OCI-LY1 (cell line): ENCODE results near the gene CLEC19A.

Source experiments
- H2AFZ ChIP-seq: fragments of 200-600 bp; sonication (generic), shearing (Covaris generic); 2 replicates; pipeline ENCODE4 v1.6.0; 2014; ENCODE audit warnings: antibody characterized with exemption, mild to moderate bottlenecking, low read length
- H3F3A ChIP-seq: fragments of 200-600 bp; sonication (generic), shearing (Covaris generic); 2 replicates; pipeline ENCODE4 v1.6.0; 2014; ENCODE audit warnings: mild to moderate bottlenecking, antibody characterized with exemption, low read length, moderate library complexity; ENCODE audit not compliant: insufficient read depth
- H3K27ac ChIP-seq: fragments of 200-600 bp; sonication (generic); 2 replicates; pipeline ENCODE4 v1.5.1; 2014; ENCODE audit warnings: low read length, mixed run types, mild to moderate bottlenecking, low read depth; ENCODE audit not compliant: poor library complexity, severe bottlenecking
- H3K27me3 ChIP-seq: fragments of 200-600 bp; sonication (generic); 2 replicates; pipeline ENCODE4 v1.6.0; 2014; ENCODE audit warnings: antibody characterized with exemption, mild to moderate bottlenecking, low read length, moderate library complexity; ENCODE audit not compliant: insufficient read depth
- H3K36me3 ChIP-seq: fragments of 200-600 bp; sonication (generic); 2 replicates; pipeline ENCODE4 v1.6.1; 2014; ENCODE audit warnings: mild to moderate bottlenecking, antibody characterized with exemption, low read length, moderate library complexity, mixed read lengths; ENCODE audit not compliant: insufficient read depth
- H3K4me1 ChIP-seq: fragments of 200-600 bp; sonication (generic); 2 replicates; pipeline ENCODE4 v1.5.1; 2014; ENCODE audit warnings: mild to moderate bottlenecking, low read length, moderate library complexity; ENCODE audit not compliant: insufficient read depth, severe bottlenecking
- H3K4me2 ChIP-seq: fragments of 200-600 bp; sonication (generic), shearing (Covaris generic); 2 replicates; pipeline ENCODE4 v1.6.1; 2014; ENCODE audit warnings: low read length
- H3K4me3 ChIP-seq: fragments of 200-600 bp; sonication (generic); 2 replicates; pipeline ENCODE4 v1.5.1; 2014; ENCODE audit warnings: low read length, low read depth, mild to moderate bottlenecking, mixed read lengths; ENCODE audit not compliant: poor library complexity, severe bottlenecking
- H3K79me2 ChIP-seq: fragments of 200-600 bp; shearing (Covaris generic); 2 replicates; pipeline ENCODE4 v1.6.1; 2016; ENCODE audit warnings: mixed run types, low read length, mixed read lengths; ENCODE audit not compliant: insufficient read depth
- H3K9ac ChIP-seq: fragments of 200-600 bp; sonication (generic), shearing (Covaris generic); 2 replicates; pipeline ENCODE4 v1.6.1; 2014; ENCODE audit warnings: mild to moderate bottlenecking, low read length, mixed read lengths
- H3K9me2 ChIP-seq: fragments of 200-600 bp; sonication (generic), shearing (Covaris generic); 2 replicates; pipeline ENCODE4 v1.6.1; 2014; ENCODE audit warnings: low read depth, mild to moderate bottlenecking, low read length, mixed read lengths
- H3K9me3 ChIP-seq: fragments of 200-600 bp; shearing (Covaris generic); 2 replicates; pipeline ENCODE4 v1.6.1; 2014; ENCODE audit warnings: low read length, mixed read lengths
- H4K20me1 ChIP-seq: fragments of 200-600 bp; sonication (generic), shearing (Covaris generic); 2 replicates; pipeline ENCODE4 v1.6.0; 2016; ENCODE audit warnings: mild to moderate bottlenecking, low read length; ENCODE audit not compliant: insufficient read depth
- EZH2 ChIP-seq: fragments of 200-600 bp; sonication (generic), shearing (Covaris generic); IDR thresholded peaks from 2 replicates; pipeline ENCODE4 v1.8.0; 2017; ENCODE audit warnings: borderline replicate concordance, mixed run types, mild to moderate bottlenecking, antibody characterized with exemption, low read length, moderate library complexity, mixed read lengths
- TF ChIP-seq, protein P1 (sequence below): fragments of 200-600 bp; sonication (generic), shearing (Covaris generic); IDR thresholded peaks from 2 replicates; pipeline ENCODE4 v1.5.1; 2017; ENCODE audit warnings: mild to moderate bottlenecking, antibody characterized with exemption, low read length, moderate library complexity, mixed read lengths

The CLEC19A gene

DNA sequence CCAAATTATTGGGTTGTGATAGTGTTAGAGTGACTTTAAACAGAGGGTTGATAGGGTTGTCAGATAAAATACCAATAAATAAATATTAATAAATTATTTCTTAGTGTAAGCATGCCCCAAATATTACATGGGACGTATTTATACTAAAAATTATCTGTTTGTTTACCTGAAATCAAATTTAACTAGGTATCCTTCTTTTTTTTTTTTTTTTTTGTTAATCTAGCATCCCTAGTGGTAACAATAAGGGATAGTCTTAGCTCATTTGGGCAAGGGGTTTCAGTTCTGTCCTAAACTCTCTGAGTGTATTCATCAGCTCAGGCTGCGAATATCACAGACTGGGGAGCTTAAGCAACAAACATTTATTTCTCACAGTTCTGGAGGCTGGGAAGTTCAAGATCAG lies 1.3 kb downstream of the CLEC19A start:
- no peak overlapping the region for H3K4me3 ChIP-seq
- no peak overlapping the region for H3K9ac ChIP-seq
- H3K27ac ChIP-seq: no peak overlapping the region
- H3K9me2 ChIP-seq: no peaks in the 10 kb centered on the region
- no peak overlapping the region for H2AFZ ChIP-seq
- H3K27me3 ChIP-seq: no peaks in the 10 kb centered on the region
- no peaks in the 10 kb centered on the region for H3K9me3 ChIP-seq
- H3K4me2 ChIP-seq: no peak overlapping the region
- no peaks in the 10 kb centered on the region for H3K79me2 ChIP-seq
- TF ChIP-seq, protein P1, sequence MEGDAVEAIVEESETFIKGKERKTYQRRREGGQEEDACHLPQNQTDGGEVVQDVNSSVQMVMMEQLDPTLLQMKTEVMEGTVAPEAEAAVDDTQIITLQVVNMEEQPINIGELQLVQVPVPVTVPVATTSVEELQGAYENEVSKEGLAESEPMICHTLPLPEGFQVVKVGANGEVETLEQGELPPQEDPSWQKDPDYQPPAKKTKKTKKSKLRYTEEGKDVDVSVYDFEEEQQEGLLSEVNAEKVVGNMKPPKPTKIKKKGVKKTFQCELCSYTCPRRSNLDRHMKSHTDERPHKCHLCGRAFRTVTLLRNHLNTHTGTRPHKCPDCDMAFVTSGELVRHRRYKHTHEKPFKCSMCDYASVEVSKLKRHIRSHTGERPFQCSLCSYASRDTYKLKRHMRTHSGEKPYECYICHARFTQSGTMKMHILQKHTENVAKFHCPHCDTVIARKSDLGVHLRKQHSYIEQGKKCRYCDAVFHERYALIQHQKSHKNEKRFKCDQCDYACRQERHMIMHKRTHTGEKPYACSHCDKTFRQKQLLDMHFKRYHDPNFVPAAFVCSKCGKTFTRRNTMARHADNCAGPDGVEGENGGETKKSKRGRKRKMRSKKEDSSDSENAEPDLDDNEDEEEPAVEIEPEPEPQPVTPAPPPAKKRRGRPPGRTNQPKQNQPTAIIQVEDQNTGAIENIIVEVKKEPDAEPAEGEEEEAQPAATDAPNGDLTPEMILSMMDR: no peak
- no peak for TF ChIP-seq EZH2
- H4K20me1 ChIP-seq: no peaks in the 10 kb centered on the region
- no peaks in the 10 kb centered on the region for H3F3A ChIP-seq
- no peaks in the 10 kb centered on the region for H3K36me3 ChIP-seq
- H3K4me1 ChIP-seq: no peaks in the 10 kb centered on the region

DNA sequence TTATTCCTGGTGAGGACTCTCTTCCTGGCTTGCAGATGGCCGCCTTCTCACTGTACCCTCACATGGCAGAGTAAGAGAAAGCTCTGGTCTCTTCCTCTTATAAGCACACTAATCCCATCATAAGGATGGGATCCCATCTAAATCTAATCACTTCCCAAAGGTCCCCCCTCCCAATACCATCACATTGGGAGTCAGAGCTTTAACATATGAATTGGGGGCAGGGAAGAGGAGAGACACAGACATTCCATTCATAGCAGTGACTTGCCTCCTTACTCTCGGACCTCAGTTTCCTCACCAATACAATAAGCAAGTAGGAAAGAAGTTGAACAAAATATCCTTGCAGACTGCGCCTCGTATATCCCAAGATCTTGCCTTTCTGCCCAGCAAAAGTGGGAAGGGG lies 1.7 kb downstream of the CLEC19A start:
- Histone ChIP-seq H3K9ac (no peak overlapping the region), H3K36me3 (no peaks in the 10 kb centered on the region), H2AFZ (no peak overlapping the region), H3F3A (no peaks in the 10 kb centered on the region), H3K4me1 (no peaks in the 10 kb centered on the region), H4K20me1 (no peaks in the 10 kb centered on the region), H3K9me2 (no peaks in the 10 kb centered on the region), H3K27ac (no peak overlapping the region), H3K4me2 (no peak overlapping the region), H3K27me3 (no peaks in the 10 kb centered on the region), H3K79me2 (no peaks in the 10 kb centered on the region), H3K9me3 (no peaks in the 10 kb centered on the region), H3K4me3 (no peak overlapping the region)
- TF ChIP-seq EZH2: no peak
- TF ChIP-seq, protein P1: no peak

DNA sequence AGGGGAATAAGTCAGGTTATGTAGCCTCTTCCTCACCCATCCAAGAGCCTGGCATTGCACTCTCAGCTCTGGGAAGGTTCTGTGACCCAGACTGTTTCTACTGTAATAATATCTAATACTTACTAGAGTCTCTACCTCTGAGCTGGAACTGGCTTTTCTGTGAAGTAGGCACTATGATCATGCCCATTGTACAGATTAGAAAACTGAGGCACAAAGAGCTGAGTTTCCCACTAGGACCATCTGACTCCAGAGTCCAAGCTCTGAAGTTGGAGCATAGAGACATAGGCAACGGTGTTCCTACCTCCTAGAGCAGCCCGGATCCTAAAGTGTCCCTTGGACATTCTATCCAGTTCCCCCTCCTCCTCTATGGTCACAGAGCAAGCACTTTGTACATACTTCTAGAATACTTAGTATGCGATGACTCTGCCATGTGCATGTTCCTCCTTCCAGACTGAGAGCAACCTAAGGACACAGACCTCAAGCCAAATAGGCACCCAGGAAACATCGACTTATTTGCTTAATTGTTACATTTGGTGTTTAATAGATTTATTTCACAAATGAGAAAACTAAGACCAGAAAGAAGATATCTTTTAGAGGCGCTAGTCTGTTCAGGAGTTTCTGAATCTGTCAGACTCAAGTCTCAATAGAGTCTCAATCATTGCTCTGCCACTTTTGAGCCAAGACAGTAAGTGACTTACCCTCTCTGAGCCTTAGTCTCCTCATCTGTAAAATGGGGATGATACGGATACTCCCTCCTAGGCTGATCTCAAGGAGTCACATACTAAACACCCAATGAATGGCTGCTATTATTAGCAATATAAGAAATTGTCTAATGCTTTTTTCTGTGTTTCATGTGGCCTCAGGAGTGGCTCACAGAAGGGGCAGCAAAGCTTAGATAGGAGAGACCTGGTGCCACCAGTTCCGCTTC lies 3.6 kb downstream of the CLEC19A start:
- Histone ChIP-seq H3K9me2 (no peaks in the 10 kb centered on the region), H3K27ac (no peak overlapping the region), H3K9me3 (no peaks in the 10 kb centered on the region), H2AFZ (no peak overlapping the region), H3K4me3 (no peak overlapping the region), H3K9ac (no peak overlapping the region), H4K20me1 (no peaks in the 10 kb centered on the region), H3K4me1 (no peaks in the 10 kb centered on the region), H3K27me3 (peaks cover 5% of the 10 kb centered on the region; the same call in 1 of the 2 replicates), H3K4me2 (no peak overlapping the region), H3K36me3 (no peaks in the 10 kb centered on the region), H3K79me2 (no peaks in the 10 kb centered on the region), H3F3A (no peaks in the 10 kb centered on the region)
- TF ChIP-seq, protein P1: no peak
- TF ChIP-seq EZH2: no peak
